Spinal cord (tissue), 10 donors: Measurements from ENCODE around the gene GRIK3. TPM values are rescaled to one million over a fixed set of nuclear protein-coding genes. Genes with fewer than 3 reads are reported as not detected.

ENCODE experiments used
- DNase-seq, 6 donors: peaks; one replicate each; pipeline versions ENCODE4 v3.0.0 to v3.0.0-alpha.2; 2013 to 2015; ENCODE audit warnings: low spot score in 6 of 6, low read depth in 4 of 6
- H3K27ac ChIP-seq: one replicate; pipeline ENCODE4 v1.5.1; 2013; ENCODE audit warnings: low read depth, low read length, control low read depth
- H3K27me3 ChIP-seq: one replicate; pipeline ENCODE4 v1.6.1; 2013; ENCODE audit warnings: low read length; ENCODE audit not compliant: control insufficient read depth, insufficient read depth
- H3K36me3 ChIP-seq: one replicate; pipeline ENCODE4 v1.6.1; 2013; ENCODE audit warnings: low read length; ENCODE audit not compliant: control insufficient read depth, insufficient read depth
- H3K4me1 ChIP-seq: one replicate; pipeline ENCODE4 v1.6.1; 2013; ENCODE audit warnings: low read length; ENCODE audit not compliant: control insufficient read depth, insufficient read depth
- H3K4me3 ChIP-seq: one replicate; pipeline ENCODE4 v1.5.1; 2013; ENCODE audit warnings: low read depth, low read length, control low read depth
- H3K9me3 ChIP-seq: one replicate; pipeline ENCODE4 v1.6.1; 2013; ENCODE audit warnings: low read length; ENCODE audit not compliant: control insufficient read depth, insufficient read depth
- WGBS: methylation state at CpG from one replicate; pipeline ENCODE4 v1.1.5; 2013; ENCODE audit warnings: missing lambda C conversion rate; ENCODE audit not compliant: insufficient coverage; 5-methylcytosine and 5-hydroxymethylcytosine counted together
- polyA plus RNA-seq, 2 donors: library from polyadenylated mRNA; unstranded; fragments of 120-200 nt; gene quantifications; one replicate each; pipeline ENCODE4 v1.2.1, GENCODE V29; 2013; ENCODE audit not compliant: insufficient read length in 2 of 2
- total RNA-seq, 2 donors: library from RNA; depleted of rRNA in 1 of 2; stranded (reverse); fragments of 120-200 nt in 1 of 2; fragments of >200 nt in 1 of 2; gene quantifications; one replicate each; pipeline versions ENCODE4 v1.2.3 to v1.2.4, GENCODE V29; 2013 to 2014
- donor health status: healthy.

GRIK3 gene
- total and polyA plus RNA-seq, 4 donors, result 18.5 to 43.6 (median 31.3) TPM

DNA sequence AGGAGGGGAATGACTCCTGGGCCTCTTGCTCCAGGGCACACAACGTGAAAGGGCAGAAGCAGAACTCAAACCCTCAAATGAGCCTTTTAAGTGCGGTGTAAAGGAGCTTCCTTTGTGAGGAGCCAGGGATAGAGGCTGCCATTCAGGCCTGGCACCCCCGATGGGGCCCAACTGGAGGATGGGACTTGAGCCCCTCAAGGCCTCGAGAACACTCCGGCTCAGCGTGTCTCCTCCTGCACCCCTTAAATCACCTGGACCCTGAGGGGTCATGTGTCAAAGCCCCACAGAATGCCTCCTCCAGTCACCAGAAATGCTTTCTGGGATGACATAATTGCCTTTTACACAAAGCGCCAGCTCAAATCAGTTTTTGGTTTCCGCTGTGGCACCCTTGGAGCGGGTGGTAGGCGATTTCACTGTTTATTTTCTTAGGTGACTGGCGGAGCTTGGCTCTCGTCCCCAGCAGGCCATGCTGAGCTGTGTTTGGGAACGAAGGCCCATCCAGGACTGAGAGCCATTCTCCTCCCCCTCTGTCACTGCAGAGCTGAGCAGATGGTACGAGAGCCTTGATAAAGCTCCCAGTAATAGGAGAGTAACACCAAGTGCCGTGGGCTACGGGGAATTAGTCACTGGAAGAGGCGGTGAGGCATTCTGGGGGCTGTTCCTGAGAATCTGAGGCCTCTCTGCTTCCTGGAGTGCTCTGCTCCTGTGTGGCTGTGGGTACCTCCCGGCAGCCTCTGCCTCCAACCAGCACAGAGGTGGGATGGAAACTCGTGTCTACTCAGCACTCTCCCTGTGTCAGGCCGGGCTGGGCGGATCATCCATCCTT, 163.0 kb downstream of the GRIK3 start:
- WGBS, result 49% methylated on average over 15 of the region's 21 CpGs
- H3K27me3 ChIP-seq, result no peaks in the 10 kb centered on the region
- H3K36me3 ChIP-seq, result peaks cover 6% of the 10 kb centered on the region
- H3K9me3 ChIP-seq, result no peaks in the 10 kb centered on the region
- peaks cover 30% of the 10 kb centered on the region for H3K4me1 ChIP-seq
- H3K4me3 ChIP-seq, result no peak overlapping the region
- no peak overlapping the region for H3K27ac ChIP-seq
- DNase-seq, result peak in 2 of 6 donors; percentile 75 to 81

DNA sequence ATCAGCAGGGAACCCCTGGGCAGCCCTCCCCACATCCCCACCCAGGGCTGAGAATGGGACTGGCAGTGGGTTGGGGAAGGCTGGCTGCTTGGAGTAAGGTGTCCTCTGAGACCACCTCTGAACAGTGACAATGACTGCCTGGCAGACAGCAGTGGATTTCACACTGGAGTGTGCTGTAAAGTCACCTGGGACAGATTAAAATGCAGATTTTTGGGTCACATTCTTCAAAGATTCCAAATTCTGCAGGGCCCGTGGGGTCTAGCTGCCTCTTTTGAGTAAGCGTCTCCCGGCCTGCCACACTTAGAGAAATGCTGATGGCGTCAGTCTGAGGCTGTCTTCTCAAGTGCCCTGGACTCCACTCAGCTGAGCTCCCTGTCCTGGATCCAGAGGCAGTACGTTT, 164.5 kb downstream of the GRIK3 start:
- DNase-seq, result peak in 1 of 6 donors; percentile 79
- H3K4me3 ChIP-seq, result no peak overlapping the region
- peaks cover 39% of the 10 kb centered on the region for H3K4me1 ChIP-seq
- no peak overlapping the region for H3K27ac ChIP-seq
- no peaks in the 10 kb centered on the region for H3K9me3 ChIP-seq
- 63% methylated on average over 5 of the region's 5 CpGs for WGBS
- no peaks in the 10 kb centered on the region for H3K27me3 ChIP-seq
- peaks cover 6% of the 10 kb centered on the region for H3K36me3 ChIP-seq

GRCh38 chr1:36869054-36869453, 165.3 kb downstream of the GRIK3 start:
- H3K9me3 ChIP-seq, result no peaks in the 10 kb centered on the region
- H3K4me3 ChIP-seq, result no peak overlapping the region
- no peak overlapping the region for H3K27ac ChIP-seq
- DNase-seq, result peak in 1 of 6 donors; percentile 25
- 67% methylated on average over 5 of the region's 6 CpGs for WGBS
- H3K4me1 ChIP-seq, result peaks cover 45% of the 10 kb centered on the region
- no peaks in the 10 kb centered on the region for H3K27me3 ChIP-seq
- peaks cover 6% of the 10 kb centered on the region for H3K36me3 ChIP-seq

GRCh38 chr1:36867575-36867974, 166.7 kb downstream of the GRIK3 start:
- WGBS, result no CpG with 5 or more reads among the region's 4 CpGs

DNA sequence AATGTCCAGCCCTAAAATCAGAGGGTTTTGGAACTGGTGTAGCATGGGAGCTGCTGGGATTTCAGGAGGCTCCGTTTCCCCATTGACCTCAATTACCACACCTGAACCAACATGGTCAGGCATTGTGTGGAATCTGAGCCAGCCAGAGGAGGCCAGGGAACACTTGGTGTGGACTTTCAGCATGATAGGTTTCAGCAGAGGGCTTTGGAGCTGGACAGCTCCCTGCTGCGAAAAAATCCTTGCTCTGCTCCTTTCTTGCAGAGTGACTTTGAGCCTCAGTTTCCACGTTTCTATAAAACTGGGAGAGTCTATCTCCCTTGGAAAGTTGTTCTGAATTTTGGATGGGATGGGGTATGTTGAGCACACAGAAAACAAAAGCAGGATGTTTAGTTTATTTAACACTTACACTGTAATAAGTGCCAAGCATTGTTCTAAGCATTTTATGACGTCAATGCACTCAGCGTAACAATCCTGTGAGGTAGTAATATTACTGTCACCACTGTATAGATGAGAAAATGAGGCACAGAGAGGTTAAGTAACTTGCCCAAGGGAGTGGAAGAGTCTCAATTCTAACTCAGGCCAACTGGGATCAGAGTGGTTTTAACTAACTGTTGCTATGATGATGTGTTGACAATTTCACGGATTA, 168.0 kb downstream of the GRIK3 start:
- H3K4me1 ChIP-seq, result peaks cover 36% of the 10 kb centered on the region
- no peak for DNase-seq
- peaks cover 6% of the 10 kb centered on the region for H3K36me3 ChIP-seq
- no peaks in the 10 kb centered on the region for H3K9me3 ChIP-seq
- WGBS, result 67% methylated on average over 1 of the region's 6 CpGs
- H3K27me3 ChIP-seq, result no peaks in the 10 kb centered on the region
- no peak overlapping the region for H3K27ac ChIP-seq
- H3K4me3 ChIP-seq, result no peak overlapping the region

More at GRCh38 chr1:36867575-36867974, 166.7 kb downstream of the GRIK3 start:
- no peak for DNase-seq
- Histone ChIP-seq H3K4me3 (no peak overlapping the region), H3K27me3 (no peaks in the 10 kb centered on the region), H3K36me3 (peaks cover 6% of the 10 kb centered on the region), H3K27ac (no peak overlapping the region), H3K9me3 (no peaks in the 10 kb centered on the region), H3K4me1 (peaks cover 47% of the 10 kb centered on the region)

- DNase-seq, result no peak
- no peak overlapping the region for H3K27ac ChIP-seq
- H3K4me1 ChIP-seq, result peaks cover 31% of the 10 kb centered on the region
- H3K36me3 ChIP-seq, result peaks cover 6% of the 10 kb centered on the region
- no peaks in the 10 kb centered on the region for H3K27me3 ChIP-seq
- H3K9me3 ChIP-seq, result no peaks in the 10 kb centered on the region
- 50% methylated on average over 1 of the region's 1 CpG for WGBS
- H3K4me3 ChIP-seq, result no peak overlapping the region
Observed at GRCh38 chr1:36865602-36865900, 168.8 kb downstream of the GRIK3 start.

DNA sequence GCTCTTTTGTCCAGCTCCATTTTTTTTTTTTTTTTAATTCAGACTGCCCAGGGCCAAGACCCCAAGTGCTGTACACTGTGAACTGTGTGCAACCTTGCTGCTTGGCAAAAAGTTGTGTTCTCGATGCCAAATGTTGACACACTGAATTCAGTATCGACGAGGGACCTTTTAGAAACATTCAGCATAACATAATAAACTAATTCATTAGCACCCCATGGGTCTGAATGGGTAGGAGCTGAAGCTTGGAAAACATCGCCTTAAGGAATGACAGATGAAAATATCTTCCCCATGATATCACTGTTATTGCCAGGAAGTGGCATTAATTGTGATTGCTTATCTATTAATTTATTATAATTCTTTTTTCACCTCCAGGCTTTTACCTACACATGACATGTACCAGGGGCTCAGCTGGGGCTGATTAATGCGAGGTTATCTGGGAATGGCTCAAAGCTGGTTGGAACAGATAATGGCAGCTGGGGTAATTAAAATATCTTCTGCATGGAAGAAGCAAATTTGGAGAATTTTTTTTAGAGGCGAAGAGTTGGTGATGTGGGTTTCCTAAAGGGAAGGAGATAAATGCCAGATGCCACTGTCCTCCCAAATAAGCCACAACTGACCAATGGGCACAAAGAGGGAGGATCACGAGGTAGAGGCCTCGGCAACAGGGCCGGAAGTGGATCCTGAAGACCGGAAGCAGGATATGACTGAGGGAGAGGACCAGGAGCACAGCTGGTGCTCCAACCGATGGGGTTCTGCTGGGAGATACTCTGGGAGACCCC, 169.3 kb downstream of the GRIK3 start:
- peak in 2 of 6 donors; percentile 68 to 91 for DNase-seq
- no peaks in the 10 kb centered on the region for H3K27me3 ChIP-seq
- 71% methylated on average over 6 of the region's 11 CpGs for WGBS
- H3K36me3 ChIP-seq, result peaks cover 6% of the 10 kb centered on the region
- no peak overlapping the region for H3K27ac ChIP-seq
- no peak overlapping the region for H3K4me3 ChIP-seq
- no peaks in the 10 kb centered on the region for H3K9me3 ChIP-seq
- H3K4me1 ChIP-seq, result peaks cover 29% of the 10 kb centered on the region

DNA sequence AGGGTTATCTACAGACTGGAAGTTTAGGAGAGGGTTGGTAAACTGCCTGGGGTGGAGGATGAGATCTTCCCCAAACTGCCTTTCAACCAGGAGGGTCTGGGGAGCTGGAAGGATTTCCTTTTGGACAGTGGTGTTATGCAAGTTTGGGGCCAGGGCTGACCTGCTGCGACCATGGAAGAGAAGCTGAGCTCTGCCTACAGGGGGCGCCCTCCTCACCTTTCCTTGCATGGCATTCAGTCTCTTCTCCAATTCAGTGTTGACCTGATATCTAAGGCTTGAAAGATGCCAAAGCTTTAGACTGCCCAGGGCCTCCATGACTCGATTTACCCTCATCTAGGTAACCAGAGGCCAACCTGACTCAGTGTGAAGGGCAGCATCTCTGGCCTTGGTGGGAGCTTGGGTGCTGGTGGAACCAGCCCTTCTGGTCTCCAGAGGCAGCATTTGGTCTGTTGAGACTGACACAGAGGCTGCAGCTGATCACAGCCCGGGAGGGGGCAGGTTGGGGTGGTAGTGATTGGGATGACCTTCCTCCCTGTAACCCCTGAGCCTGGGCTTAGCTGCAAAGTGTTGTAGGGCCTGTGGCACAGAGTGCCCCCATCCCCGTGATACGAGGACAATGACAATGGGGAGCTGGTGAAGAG, 170.0 kb downstream of the GRIK3 start:
- Histone ChIP-seq H3K4me1 (peaks cover 24% of the 10 kb centered on the region), H3K27ac (no peak overlapping the region), H3K27me3 (no peaks in the 10 kb centered on the region), H3K9me3 (no peaks in the 10 kb centered on the region), H3K4me3 (no peak overlapping the region), H3K36me3 (peaks cover 11% of the 10 kb centered on the region)
- DNase-seq, result peak in 1 of 6 donors; percentile 31
- 36% methylated on average over 6 of the region's 6 CpGs for WGBS

DNA sequence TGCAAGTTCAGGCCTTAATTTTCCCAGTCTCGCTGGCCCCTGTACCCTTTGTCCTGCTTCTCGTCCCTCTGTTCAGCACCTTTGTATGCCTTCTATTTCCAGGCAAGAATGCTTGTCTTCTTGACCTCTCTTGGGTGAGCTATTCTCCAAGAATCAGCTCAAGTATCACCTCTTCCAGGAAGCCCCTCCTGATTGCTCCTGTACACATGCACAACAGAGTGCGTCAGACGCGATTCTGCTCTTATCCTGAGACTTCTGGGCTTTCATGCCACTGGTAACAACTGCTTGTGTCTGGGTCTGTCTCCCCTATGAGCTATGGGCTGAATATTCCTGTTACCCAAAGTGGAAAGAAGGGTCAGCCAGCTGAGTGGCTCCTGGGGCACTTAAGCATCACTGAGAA, 170.8 kb downstream of the GRIK3 start:
- H3K4me3 ChIP-seq, result no peak overlapping the region
- H3K4me1 ChIP-seq, result peaks cover 24% of the 10 kb centered on the region
- peaks cover 18% of the 10 kb centered on the region for H3K36me3 ChIP-seq
- H3K27me3 ChIP-seq, result no peaks in the 10 kb centered on the region
- 87% methylated on average over 5 of the region's 5 CpGs for WGBS
- H3K9me3 ChIP-seq, result no peaks in the 10 kb centered on the region
- no peak for DNase-seq
- H3K27ac ChIP-seq, result no peak overlapping the region
